Large intestine (tissue), 3 donors: Measurements from ENCODE around the gene INHBC. TPM values are rescaled to one million over a fixed set of nuclear protein-coding genes. Genes with fewer than 3 reads are reported as not detected.

Experiments used
- DNase-seq, 2 donors: peaks; one replicate each; pipeline versions ENCODE4 v3.0.0 to v3.0.0-alpha.2; 2013
- H3K27ac ChIP-seq: one replicate; pipeline ENCODE4 v1.5.1; 2013; ENCODE audit warnings: low read length
- H3K27me3 ChIP-seq: 2 replicates; pipeline ENCODE4 v1.6.1; 2013; ENCODE audit warnings: low read length; ENCODE audit not compliant: control insufficient read depth, insufficient read depth
- H3K36me3 ChIP-seq: 2 replicates; pipeline ENCODE4 v1.6.1; 2013; ENCODE audit warnings: low read length; ENCODE audit not compliant: control insufficient read depth, insufficient read depth
- H3K4me1 ChIP-seq: one replicate; pipeline ENCODE4 v1.6.1; 2013; ENCODE audit warnings: low read length; ENCODE audit not compliant: control insufficient read depth, insufficient read depth
- H3K4me3 ChIP-seq: one replicate; pipeline ENCODE4 v1.5.1; 2013; ENCODE audit warnings: low read length
- H3K9me3 ChIP-seq: one replicate; pipeline ENCODE4 v1.6.1; 2013; ENCODE audit warnings: mild to moderate bottlenecking, low read depth, low read length, moderate library complexity; ENCODE audit not compliant: control insufficient read depth
- WGBS: methylation state at CpG from one replicate; pipeline ENCODE4 v1.1.5; 2013; ENCODE audit warnings: low lambda C conversion rate; ENCODE audit not compliant: insufficient coverage; 5-methylcytosine and 5-hydroxymethylcytosine counted together
- polyA plus RNA-seq: library from polyadenylated mRNA; unstranded; fragments of 120-200 nt; gene quantifications from one replicate; pipeline ENCODE4 v1.2.1, GENCODE V29; 2013

Gene INHBC
- polyA plus RNA-seq, 1 donor = 0.40 TPM

- no peaks in the 10 kb centered on the region for H3K9me3 ChIP-seq
- DNase-seq = no peak
- H3K4me3 ChIP-seq = no peak overlapping the region
- no CpG with 5 or more reads among the region's 9 CpGs for WGBS
- H3K4me1 ChIP-seq = no peaks in the 10 kb centered on the region
- no peaks in the 10 kb centered on the region for H3K27me3 ChIP-seq
- H3K36me3 ChIP-seq = peaks cover 44% of the 10 kb centered on the region
- H3K27ac ChIP-seq = no peak overlapping the region
Measured at GRCh38 chr12:57498132-57498502, 63.5 kb downstream of the INHBC start.

GRCh38 chr12:57498571-57498970 lies 64.0 kb downstream of the INHBC start:
- 100% methylated on average over 1 of the region's 4 CpGs for WGBS
- peaks cover 44% of the 10 kb centered on the region for H3K36me3 ChIP-seq

GRCh38 chr12:57500213-57500612 lies 65.6 kb downstream of the INHBC start:
- Histone ChIP-seq H3K9me3 (no peaks in the 10 kb centered on the region), H3K27me3 (no peaks in the 10 kb centered on the region), H3K4me1 (no peaks in the 10 kb centered on the region), H3K27ac (no peak overlapping the region), H3K36me3 (peaks cover 57% of the 10 kb centered on the region), H3K4me3 (no peak overlapping the region)
- DNase-seq = no peak
- no CpG with 5 or more reads among the region's 11 CpGs for WGBS

More at GRCh38 chr12:57498571-57498970, 64.0 kb downstream of the INHBC start:
- Histone ChIP-seq H3K9me3 (no peaks in the 10 kb centered on the region), H3K27me3 (no peaks in the 10 kb centered on the region), H3K27ac (no peak overlapping the region), H3K4me3 (no peak overlapping the region), H3K4me1 (no peaks in the 10 kb centered on the region)
- no peak for DNase-seq

Other genes with a start within 250 kb of the INHBC start
- 0.91 TPM for gene NXPH4, start 218.0 kb upstream of the INHBC start, polyA plus RNA-seq
- gene SHMT2, start 205.1 kb upstream of the INHBC start, polyA plus RNA-seq = 66.3 TPM
- gene STAC3, start 183.6 kb upstream of the INHBC start, polyA plus RNA-seq = 4.0 TPM
- 64.2 TPM for gene R3HDM2, start 3.7 kb upstream of the INHBC start, polyA plus RNA-seq
- 0.28 TPM for gene INHBE, start 20.5 kb downstream of the INHBC start, polyA plus RNA-seq
- gene GLI1, start 25.0 kb downstream of the INHBC start, polyA plus RNA-seq = 7.3 TPM
- gene ARHGAP9, start 45.1 kb downstream of the INHBC start, polyA plus RNA-seq = 16.1 TPM
- gene MARS1, start 53.3 kb downstream of the INHBC start, polyA plus RNA-seq = 81.9 TPM
- gene DDIT3, start 85.7 kb downstream of the INHBC start, polyA plus RNA-seq = 39.9 TPM
- 67.7 TPM for gene MBD6, start 88.0 kb downstream of the INHBC start, polyA plus RNA-seq
- gene DCTN2, start 112.4 kb downstream of the INHBC start, polyA plus RNA-seq = 136 TPM
- gene KIF5A, start 115.3 kb downstream of the INHBC start, polyA plus RNA-seq = 12.3 TPM
- gene PIP4K2C, start 156.4 kb downstream of the INHBC start, polyA plus RNA-seq = 26.0 TPM
- gene DTX3, start 170.0 kb downstream of the INHBC start, polyA plus RNA-seq = 25.9 TPM
- 17.8 TPM for gene ARHGEF25, start 176.7 kb downstream of the INHBC start, polyA plus RNA-seq
- gene B4GALNT1, start 198.4 kb downstream of the INHBC start, polyA plus RNA-seq = 2.4 TPM